CD4-positive, alpha-beta T cell treated with Interleukin-21 for 1 hour (primary cell): Measurements from ENCODE around the gene TCHP.
A peak's percentile ranks its signal among the peaks of the same experiment; 100 is the strongest.

ENCODE experiments used
- DNase-seq: peaks from one replicate; pipeline ENCODE4 v3.0.0-alpha.2; 2020

The TCHP gene

GRCh38 chr12:109966546-109966945 is 66.5 kb downstream of the TCHP start:
- no peak for DNase-seq

DNA sequence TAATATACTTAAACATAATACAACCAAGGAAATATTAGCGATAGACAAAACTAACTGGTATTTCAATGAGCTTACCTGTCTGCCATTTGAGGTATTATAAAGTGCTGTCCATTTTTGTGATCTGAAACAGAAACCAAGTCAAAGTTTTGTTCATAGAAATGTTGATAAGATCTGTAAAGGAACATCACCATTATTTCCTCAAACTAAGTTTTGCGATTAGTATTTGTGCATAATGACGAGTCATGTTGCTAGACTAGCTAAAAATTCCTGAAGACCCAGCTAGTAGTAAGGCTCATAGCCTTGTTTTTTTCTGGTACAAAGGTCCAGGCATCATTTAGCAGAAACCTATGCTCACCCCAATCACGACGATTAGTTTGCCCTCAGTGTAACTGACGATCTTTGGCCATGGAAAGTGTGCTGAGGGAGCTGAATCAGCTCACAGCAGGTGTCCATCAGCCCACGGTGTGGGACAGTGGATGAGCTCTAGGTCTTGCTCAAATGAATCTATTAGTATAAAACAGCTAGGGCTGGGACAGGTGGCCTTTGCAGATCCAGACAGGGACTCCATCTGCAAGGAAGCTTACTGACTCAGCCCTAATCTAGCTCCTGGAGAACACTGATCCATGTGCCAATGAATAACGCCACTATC is 67.4 kb downstream of the TCHP start:
- peak; percentile 30 for DNase-seq
